H1 (cell line): ENCODE data around the gene PRRX1.

Experiments
- CHD7 ChIP-seq: fragments of 300-600 bp; sonication (generic); IDR thresholded peaks from 2 replicates; pipeline ENCODE4 v1.7.1; 2012; ENCODE audit warnings: low read length, moderate library complexity, mild to moderate bottlenecking, inconsistent platforms; ENCODE audit not compliant: insufficient replicate concordance
- POLR2A ChIP-seq, 2 experiments: IDR thresholded peaks; 1 replicate in 1 of 2; 2 replicates in 1 of 2; pipeline ENCODE4 v1.6.1; 2011; ENCODE audit warnings: low read depth in 2 of 2, low read length in 2 of 2, mild to moderate bottlenecking in 2 of 2; ENCODE audit errors: control extremely low read depth in 1 of 2
- TF ChIP-seq, protein P1 (sequence below), 3 experiments: IDR thresholded peaks; 1 replicate in 2 of 3; 2 replicates in 1 of 3; pipeline versions ENCODE4 v1.5.1 to v1.6.1; 2011; ENCODE audit warnings: low read length in 3 of 3, mild to moderate bottlenecking in 3 of 3, inconsistent platforms in 2 of 3, low read depth in 1 of 3, moderate library complexity in 1 of 3; ENCODE audit not compliant: insufficient read depth in 1 of 3; ENCODE audit errors: control extremely low read depth in 1 of 3

DNA sequence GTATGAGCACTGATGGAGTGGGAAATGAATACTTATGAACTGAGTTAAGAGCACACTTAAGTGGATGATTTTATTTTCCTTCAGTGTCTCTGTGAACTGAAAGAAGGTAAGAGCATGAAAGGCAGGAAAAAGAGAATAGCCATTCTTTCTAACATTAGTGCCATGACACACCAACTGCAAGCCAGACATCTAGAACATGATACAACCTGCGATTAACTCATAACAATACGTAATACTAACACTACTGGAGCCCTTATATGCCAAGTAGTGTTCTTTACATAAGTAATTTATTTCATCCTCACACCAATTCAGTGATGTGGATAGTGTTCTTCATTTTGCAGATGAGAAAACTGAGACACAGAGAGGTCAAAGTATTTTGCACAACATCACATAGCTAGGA, 56.7 kb downstream of the PRRX1 start:
- TF ChIP-seq CHD7 = no peak
- no peak for TF ChIP-seq POLR2A (IDR thresholded peaks at IDR 0.05; ENCODE audit: control extremely low read depth in 1 of 2, low read depth in 2 of 2, low read length in 2 of 2)
- TF ChIP-seq, protein P1, sequence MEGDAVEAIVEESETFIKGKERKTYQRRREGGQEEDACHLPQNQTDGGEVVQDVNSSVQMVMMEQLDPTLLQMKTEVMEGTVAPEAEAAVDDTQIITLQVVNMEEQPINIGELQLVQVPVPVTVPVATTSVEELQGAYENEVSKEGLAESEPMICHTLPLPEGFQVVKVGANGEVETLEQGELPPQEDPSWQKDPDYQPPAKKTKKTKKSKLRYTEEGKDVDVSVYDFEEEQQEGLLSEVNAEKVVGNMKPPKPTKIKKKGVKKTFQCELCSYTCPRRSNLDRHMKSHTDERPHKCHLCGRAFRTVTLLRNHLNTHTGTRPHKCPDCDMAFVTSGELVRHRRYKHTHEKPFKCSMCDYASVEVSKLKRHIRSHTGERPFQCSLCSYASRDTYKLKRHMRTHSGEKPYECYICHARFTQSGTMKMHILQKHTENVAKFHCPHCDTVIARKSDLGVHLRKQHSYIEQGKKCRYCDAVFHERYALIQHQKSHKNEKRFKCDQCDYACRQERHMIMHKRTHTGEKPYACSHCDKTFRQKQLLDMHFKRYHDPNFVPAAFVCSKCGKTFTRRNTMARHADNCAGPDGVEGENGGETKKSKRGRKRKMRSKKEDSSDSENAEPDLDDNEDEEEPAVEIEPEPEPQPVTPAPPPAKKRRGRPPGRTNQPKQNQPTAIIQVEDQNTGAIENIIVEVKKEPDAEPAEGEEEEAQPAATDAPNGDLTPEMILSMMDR (IDR thresholded peaks at IDR 0.05; ENCODE audit: control extremely low read depth in 1 of 3, insufficient read depth in 1 of 3, low read depth in 1 of 3, low read length in 3 of 3) = no peak
